ENCODE measurements around the gene CDCA4. TPM values are rescaled to one million over a fixed set of nuclear protein-coding genes. Genes with fewer than 3 reads are reported as not detected.

Gene CDCA4
- total and polyA plus RNA-seq, 10 of the 15 experiments (the other 5 are each of a cell fraction or from before 2014, with no cell fraction given), result 10.4 to 64.0 (median 52.1) TPM

DNA sequence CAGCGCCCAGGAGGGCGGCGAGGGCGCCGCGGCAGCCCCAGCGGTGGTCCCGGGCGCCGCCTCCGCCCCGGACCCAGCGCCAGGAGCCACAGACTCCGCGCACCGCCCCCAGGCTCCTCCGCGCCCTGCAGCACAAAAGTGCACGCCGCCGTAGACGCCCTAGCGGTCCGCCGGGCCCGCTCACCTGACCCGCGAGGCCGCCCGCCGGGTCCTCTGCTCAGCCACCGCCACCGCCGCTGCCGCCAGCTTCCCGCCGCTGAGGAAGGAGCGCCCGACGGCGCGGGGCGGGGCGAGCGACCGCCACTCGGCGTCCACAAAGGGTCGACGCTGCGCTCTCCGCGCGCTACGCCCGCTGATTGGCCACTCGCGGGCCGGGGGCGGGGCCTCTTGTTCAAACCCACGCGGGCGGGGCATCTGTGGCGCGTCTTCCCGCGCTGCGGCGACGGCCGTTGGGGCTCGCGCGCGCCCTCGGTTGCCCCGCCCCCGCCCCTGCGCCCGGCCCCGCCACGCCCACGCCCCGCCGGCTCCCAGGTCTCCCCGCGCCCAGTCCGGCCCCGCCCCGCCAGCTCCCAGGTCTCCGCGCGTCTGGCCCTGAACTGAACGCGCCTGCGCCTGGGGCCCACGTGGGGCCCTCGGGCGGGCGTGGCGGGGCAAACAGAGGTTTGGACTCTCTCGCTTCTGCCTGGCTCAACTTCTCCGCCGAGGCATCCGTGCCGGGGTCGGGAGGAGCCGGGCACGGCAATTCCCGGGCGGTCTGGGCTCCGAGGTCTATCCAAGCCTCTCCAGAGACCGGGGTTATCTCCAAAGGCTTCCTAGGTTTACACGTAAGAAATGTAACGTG lies at the start of gene CDCA4 (continued):
- TF ChIP-seq BMI1 (IDR thresholded peaks at IDR 0.05; ENCODE audit: borderline replicate concordance) (no peak), NFYA (IDR thresholded peaks at IDR 0.05; ENCODE audit: borderline replicate concordance, low read depth, low read length) (no peak), BHLHE40 (IDR thresholded peaks at IDR 0.05; ENCODE audit: borderline replicate concordance in 1 of 2, low read depth in 2 of 2, low read length in 1 of 2) (peak in 1 of 2 experiments; percentile 75; a peak in 2 of 4 replicates), JUNB (IDR thresholded peaks at IDR 0.05) (no peak), KDM1A (IDR thresholded peaks at IDR 0.05; ENCODE audit: borderline replicate concordance) (no peak), STAT3 (IDR thresholded peaks at IDR 0.05; ENCODE audit: low read depth, low read length) (no peak), POLR2AphosphoS2 (IDR thresholded peaks at IDR 0.05; ENCODE audit: low read depth, low read length) (peak; percentile 69; the same call in 1 of the 2 replicates), NFXL1 (IDR thresholded peaks at IDR 0.05; ENCODE audit: borderline replicate concordance) (0 out of 2 replicates have a peak, but pooled peaks have one; percentile 67), CBFB (IDR thresholded peaks at IDR 0.05; ENCODE audit: low read depth) (peak; percentile 47; the same call in 1 of the 2 replicates), SMARCA5 (IDR thresholded peaks at IDR 0.05) (0 out of 2 replicates have a peak, but pooled peaks have one; percentile 69), STAT1 (conservative IDR thresholded peaks at IDR 0.05) (no peak), POU2F2 (IDR thresholded peaks at IDR 0.05; ENCODE audit: borderline replicate concordance, low read depth, low read length) (peak; percentile 46; the same call in 2 of the 3 replicates), NFYB (IDR thresholded peaks at IDR 0.05; ENCODE audit: insufficient read depth, low read depth, low read length) (peak; percentile 88), LARP7 (IDR thresholded peaks at IDR 0.05) (peak; percentile 97), RUNX3 (IDR thresholded peaks at IDR 0.05; ENCODE audit: low read length) (peak; percentile 17), ESRRA (IDR thresholded peaks at IDR 0.05; ENCODE audit: low read length) (no peak)
- TF ChIP-seq, protein P1, sequence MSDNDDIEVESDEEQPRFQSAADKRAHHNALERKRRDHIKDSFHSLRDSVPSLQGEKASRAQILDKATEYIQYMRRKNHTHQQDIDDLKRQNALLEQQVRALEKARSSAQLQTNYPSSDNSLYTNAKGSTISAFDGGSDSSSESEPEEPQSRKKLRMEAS (IDR thresholded peaks at IDR 0.05; ENCODE audit: low read depth, low read length), result peak; percentile 93
- TF ChIP-seq, protein P2, sequence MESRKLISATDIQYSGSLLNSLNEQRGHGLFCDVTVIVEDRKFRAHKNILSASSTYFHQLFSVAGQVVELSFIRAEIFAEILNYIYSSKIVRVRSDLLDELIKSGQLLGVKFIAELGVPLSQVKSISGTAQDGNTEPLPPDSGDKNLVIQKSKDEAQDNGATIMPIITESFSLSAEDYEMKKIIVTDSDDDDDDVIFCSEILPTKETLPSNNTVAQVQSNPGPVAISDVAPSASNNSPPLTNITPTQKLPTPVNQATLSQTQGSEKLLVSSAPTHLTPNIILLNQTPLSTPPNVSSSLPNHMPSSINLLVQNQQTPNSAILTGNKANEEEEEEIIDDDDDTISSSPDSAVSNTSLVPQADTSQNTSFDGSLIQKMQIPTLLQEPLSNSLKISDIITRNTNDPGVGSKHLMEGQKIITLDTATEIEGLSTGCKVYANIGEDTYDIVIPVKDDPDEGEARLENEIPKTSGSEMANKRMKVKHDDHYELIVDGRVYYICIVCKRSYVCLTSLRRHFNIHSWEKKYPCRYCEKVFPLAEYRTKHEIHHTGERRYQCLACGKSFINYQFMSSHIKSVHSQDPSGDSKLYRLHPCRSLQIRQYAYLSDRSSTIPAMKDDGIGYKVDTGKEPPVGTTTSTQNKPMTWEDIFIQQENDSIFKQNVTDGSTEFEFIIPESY (IDR thresholded peaks at IDR 0.05), result no peak
- TF ChIP-seq, protein P3, sequence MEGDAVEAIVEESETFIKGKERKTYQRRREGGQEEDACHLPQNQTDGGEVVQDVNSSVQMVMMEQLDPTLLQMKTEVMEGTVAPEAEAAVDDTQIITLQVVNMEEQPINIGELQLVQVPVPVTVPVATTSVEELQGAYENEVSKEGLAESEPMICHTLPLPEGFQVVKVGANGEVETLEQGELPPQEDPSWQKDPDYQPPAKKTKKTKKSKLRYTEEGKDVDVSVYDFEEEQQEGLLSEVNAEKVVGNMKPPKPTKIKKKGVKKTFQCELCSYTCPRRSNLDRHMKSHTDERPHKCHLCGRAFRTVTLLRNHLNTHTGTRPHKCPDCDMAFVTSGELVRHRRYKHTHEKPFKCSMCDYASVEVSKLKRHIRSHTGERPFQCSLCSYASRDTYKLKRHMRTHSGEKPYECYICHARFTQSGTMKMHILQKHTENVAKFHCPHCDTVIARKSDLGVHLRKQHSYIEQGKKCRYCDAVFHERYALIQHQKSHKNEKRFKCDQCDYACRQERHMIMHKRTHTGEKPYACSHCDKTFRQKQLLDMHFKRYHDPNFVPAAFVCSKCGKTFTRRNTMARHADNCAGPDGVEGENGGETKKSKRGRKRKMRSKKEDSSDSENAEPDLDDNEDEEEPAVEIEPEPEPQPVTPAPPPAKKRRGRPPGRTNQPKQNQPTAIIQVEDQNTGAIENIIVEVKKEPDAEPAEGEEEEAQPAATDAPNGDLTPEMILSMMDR (IDR thresholded peaks at IDR 0.05 in 2 of 3, conservative IDR thresholded peaks at IDR 0.05 in 1 of 3; ENCODE audit: control insufficient read depth in 2 of 3, extremely low read depth in 1 of 3, insufficient read depth in 1 of 3, low read depth in 3 of 3, low read length in 3 of 3), result no peak
- TF ChIP-seq, protein P4, sequence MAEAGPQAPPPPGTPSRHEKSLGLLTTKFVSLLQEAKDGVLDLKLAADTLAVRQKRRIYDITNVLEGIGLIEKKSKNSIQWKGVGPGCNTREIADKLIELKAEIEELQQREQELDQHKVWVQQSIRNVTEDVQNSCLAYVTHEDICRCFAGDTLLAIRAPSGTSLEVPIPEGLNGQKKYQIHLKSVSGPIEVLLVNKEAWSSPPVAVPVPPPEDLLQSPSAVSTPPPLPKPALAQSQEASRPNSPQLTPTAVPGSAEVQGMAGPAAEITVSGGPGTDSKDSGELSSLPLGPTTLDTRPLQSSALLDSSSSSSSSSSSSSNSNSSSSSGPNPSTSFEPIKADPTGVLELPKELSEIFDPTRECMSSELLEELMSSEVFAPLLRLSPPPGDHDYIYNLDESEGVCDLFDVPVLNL (IDR thresholded peaks at IDR 0.05; ENCODE audit: low read depth, low read length), result peak; percentile 91
- TF ChIP-seq, protein P5, sequence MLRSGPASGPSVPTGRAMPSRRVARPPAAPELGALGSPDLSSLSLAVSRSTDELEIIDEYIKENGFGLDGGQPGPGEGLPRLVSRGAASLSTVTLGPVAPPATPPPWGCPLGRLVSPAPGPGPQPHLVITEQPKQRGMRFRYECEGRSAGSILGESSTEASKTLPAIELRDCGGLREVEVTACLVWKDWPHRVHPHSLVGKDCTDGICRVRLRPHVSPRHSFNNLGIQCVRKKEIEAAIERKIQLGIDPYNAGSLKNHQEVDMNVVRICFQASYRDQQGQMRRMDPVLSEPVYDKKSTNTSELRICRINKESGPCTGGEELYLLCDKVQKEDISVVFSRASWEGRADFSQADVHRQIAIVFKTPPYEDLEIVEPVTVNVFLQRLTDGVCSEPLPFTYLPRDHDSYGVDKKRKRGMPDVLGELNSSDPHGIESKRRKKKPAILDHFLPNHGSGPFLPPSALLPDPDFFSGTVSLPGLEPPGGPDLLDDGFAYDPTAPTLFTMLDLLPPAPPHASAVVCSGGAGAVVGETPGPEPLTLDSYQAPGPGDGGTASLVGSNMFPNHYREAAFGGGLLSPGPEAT (IDR thresholded peaks at IDR 0.05; ENCODE audit: low read depth), result no peak

Data from GM12878 (cell line).